ENCODE measurements around the gene DMXL2. TPM values are rescaled to one million over a fixed set of nuclear protein-coding genes. Genes with fewer than 3 reads are reported as not detected.

DMXL2 gene
- total and polyA plus RNA-seq, 10 donors: 11.1 to 140 (median 66.4) TPM

DNA sequence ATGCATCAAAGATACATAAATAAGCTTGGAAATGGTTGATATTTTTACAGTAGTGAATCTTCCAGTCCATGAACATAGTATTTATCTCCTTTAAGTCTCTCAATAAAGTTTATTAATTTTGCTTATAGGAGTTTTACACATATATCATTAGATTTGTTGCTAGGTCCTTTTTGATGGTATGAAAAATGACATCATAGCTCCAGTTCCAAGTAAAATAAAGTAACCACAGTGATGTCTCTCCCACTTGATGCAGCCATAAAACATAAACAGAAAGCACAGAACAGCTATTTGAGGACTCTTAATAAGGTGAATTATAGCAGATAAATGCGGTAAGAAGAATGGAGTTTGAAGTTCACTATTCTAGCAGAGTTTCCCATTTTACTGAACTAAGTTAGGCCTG lies 20.8 kb downstream of the DMXL2 start:
- Histone ChIP-seq H3K4me3 (no peak overlapping the region), H3K27me3 (replicated peaks in 1 of 7) (no peaks in the 10 kb centered on the region), H3K9me3 (no peaks in the 10 kb centered on the region), H3K36me3 (no peaks in the 10 kb centered on the region), H3K27ac (no peak overlapping the region), H3K4me1 (peaks cover 0 to 18% (median 0%) of the 10 kb centered on the region in 6 donors)
- WGBS, 5 donors: 93 to 100% (median 98%) methylated on average over 1 of the region's 1 CpG
- intact Hi-C loops (cut with DNase I; ENCODE audit: low total_unique reads): no loop called here
- no peak for TF ChIP-seq POLR2A (IDR thresholded peaks at IDR 0.05)
- no peak for TF ChIP-seq POLR2AphosphoS5 (IDR thresholded peaks at IDR 0.05)
- TF ChIP-seq CTCF (IDR thresholded peaks at IDR 0.05 in 8 of 11, conservative IDR thresholded peaks at IDR 0.05 in 3 of 11): no peak
- DNase-seq: no peak

DNA sequence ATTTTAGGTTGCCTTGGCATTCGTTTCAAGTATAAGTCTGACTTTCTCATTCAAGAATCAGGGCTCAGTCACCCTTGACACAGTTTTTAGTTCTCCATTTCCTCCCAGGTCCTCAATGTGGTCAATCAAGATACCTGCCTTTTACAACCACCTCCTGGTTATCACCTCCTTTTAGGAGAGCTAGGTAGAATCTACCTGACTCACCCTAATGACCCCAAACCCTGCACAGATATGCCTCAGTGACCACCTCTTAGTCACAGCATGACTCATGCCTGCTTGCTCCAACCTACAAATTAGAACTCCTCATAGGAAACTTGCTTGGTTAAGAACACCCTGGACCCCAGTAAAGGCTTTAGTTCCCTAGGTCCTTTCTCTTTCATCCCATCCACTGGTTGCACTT lies 22.5 kb downstream of the DMXL2 start:
- no peaks in the 10 kb centered on the region for H3K27me3 ChIP-seq (replicated peaks in 1 of 7)
- intact Hi-C loops (cut with DNase I; ENCODE audit: low total_unique reads): no loop called here
- H3K9me3 ChIP-seq: no peaks in the 10 kb centered on the region
- TF ChIP-seq CTCF (IDR thresholded peaks at IDR 0.05 in 8 of 11, conservative IDR thresholded peaks at IDR 0.05 in 3 of 11): no peak
- no peak for TF ChIP-seq POLR2AphosphoS5 (IDR thresholded peaks at IDR 0.05)
- TF ChIP-seq POLR2A (IDR thresholded peaks at IDR 0.05): no peak
- no peak for DNase-seq
- H3K27ac ChIP-seq: no peak overlapping the region
- H3K36me3 ChIP-seq: no peaks in the 10 kb centered on the region
- WGBS, 5 donors: 74 to 88% (median 78%) methylated on average over 1 of the region's 1 CpG
- H3K4me1 ChIP-seq: peaks cover 0 to 18% (median 0%) of the 10 kb centered on the region in 6 donors
- no peak overlapping the region for H3K4me3 ChIP-seq

- peak overlapping the region in 4 of 8 donors; percentile 5 to 63 (median 55) for H3K27ac ChIP-seq
- H3K27me3 ChIP-seq (replicated peaks in 1 of 7): no peaks in the 10 kb centered on the region
- peaks cover 0 to 18% (median 0%) of the 10 kb centered on the region in 6 donors for H3K4me1 ChIP-seq
- 63 to 91% (median 84%) methylated on average over 2 of the region's 2 CpGs for WGBS, 5 donors
- no peak for TF ChIP-seq POLR2A (IDR thresholded peaks at IDR 0.05)
- TF ChIP-seq POLR2AphosphoS5 (IDR thresholded peaks at IDR 0.05): no peak
- no peak for TF ChIP-seq CTCF (IDR thresholded peaks at IDR 0.05 in 8 of 11, conservative IDR thresholded peaks at IDR 0.05 in 3 of 11)
- peaks cover 0 to 24% (median 11%) of the 10 kb centered on the region in 8 donors for H3K9me3 ChIP-seq
- intact Hi-C loops (cut with DNase I; ENCODE audit: low total_unique reads): no loop called here
- DNase-seq: no peak
- H3K4me3 ChIP-seq: no peak overlapping the region
- peaks cover 0 to 4% (median 0%) of the 10 kb centered on the region in 6 donors for H3K36me3 ChIP-seq
Measured at GRCh38 chr15:51589881-51590568, 32.5 kb downstream of the DMXL2 start.

DNA sequence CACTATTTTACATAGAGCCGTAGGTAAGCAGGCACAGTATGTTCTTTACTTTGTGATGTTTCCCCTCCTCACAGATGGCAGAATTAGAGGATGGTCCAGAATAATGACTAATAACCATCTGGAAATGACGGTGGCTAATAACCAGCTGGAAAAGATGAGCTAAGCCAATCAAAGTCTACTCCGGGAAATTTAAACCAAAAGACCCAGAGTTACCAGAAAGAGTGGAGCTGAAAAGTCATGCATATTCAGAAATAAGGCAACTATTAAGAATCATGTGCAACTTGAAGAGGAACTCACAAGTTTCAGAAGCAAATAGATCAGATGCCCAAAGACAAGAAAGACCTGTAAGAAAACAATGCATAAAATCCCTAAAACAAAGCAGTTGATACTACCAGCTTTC lies 33.6 kb downstream of the DMXL2 start:
- intact Hi-C loops (cut with DNase I; ENCODE audit: low total_unique reads): no loop called here
- peak overlapping the region in 4 of 8 donors; percentile 10 to 63 (median 55) for H3K27ac ChIP-seq

More for the DNA sequence above, 33.6 kb downstream of the DMXL2 start:
- no peak overlapping the region for H3K4me3 ChIP-seq
- peaks cover 0 to 18% (median 0%) of the 10 kb centered on the region in 6 donors for H3K4me1 ChIP-seq
- no peak for TF ChIP-seq POLR2A (IDR thresholded peaks at IDR 0.05)
- no peak for TF ChIP-seq POLR2AphosphoS5 (IDR thresholded peaks at IDR 0.05)
- no peak for TF ChIP-seq CTCF (IDR thresholded peaks at IDR 0.05 in 8 of 11, conservative IDR thresholded peaks at IDR 0.05 in 3 of 11)
- H3K9me3 ChIP-seq: peaks cover 0 to 24% (median 11%) of the 10 kb centered on the region in 8 donors
- H3K36me3 ChIP-seq: peaks cover 0 to 4% (median 0%) of the 10 kb centered on the region in 6 donors
- 87 to 90% (median 90%) methylated on average over 3 of the region's 3 CpGs for WGBS, 5 donors
- DNase-seq: no peak
- H3K27me3 ChIP-seq (replicated peaks in 1 of 7): no peaks in the 10 kb centered on the region

Measured in spleen (tissue), 11 donors.